A204.1 (cell line): ENCODE results near the gene PYCR2.
"Not testable (repeated sequence)": the region's sequence is repeated elsewhere in the genome, so short reads cannot be mapped to it uniquely, and the experiment has no call there.

Source experiments
- FAIRE-seq: peaks from 2 replicates; lab custom pipeline; 2012; peaks lifted over from hg19 to GRCh38; lab: Jason Lieb, UNC

Gene PYCR2

GRCh38 chr1:225923692-225924555 is at the start of gene PYCR2:
TSS of gene PYCR2 (minus strand) at chr1:225924250. CDS start at chr1:225924110, 140 bp downstream.
- peak; percentile 6 for FAIRE-seq

- FAIRE-seq: no peak
Observed at GRCh38 chr1:225973158-225973557, 49.1 kb upstream of the PYCR2 start.

- no peak for FAIRE-seq
Observed at GRCh38 chr1:225972344-225973152, 48.5 kb upstream of the PYCR2 start.

GRCh38 chr1:225970592-225971157 is 46.6 kb upstream of the PYCR2 start:
- FAIRE-seq: not testable (repeated sequence)

GRCh38 chr1:225969751-225970150 is 45.7 kb upstream of the PYCR2 start:
- FAIRE-seq: not testable (repeated sequence)

- FAIRE-seq: no peak
Observed at GRCh38 chr1:225965231-225965630, 41.2 kb upstream of the PYCR2 start.

- FAIRE-seq: no peak
Observed at GRCh38 chr1:225963735-225964530, 39.9 kb upstream of the PYCR2 start.

- FAIRE-seq: no peak
Observed at GRCh38 chr1:225962440-225962975, 38.5 kb upstream of the PYCR2 start.

- FAIRE-seq: no peak
Observed at GRCh38 chr1:225961659-225962439, 37.8 kb upstream of the PYCR2 start.

GRCh38 chr1:225958041-225958440 is 34.0 kb upstream of the PYCR2 start:
- FAIRE-seq: no peak

- no peak for FAIRE-seq
Observed at GRCh38 chr1:225954753-225955152, 30.7 kb upstream of the PYCR2 start.

GRCh38 chr1:225953315-225953714 is 29.3 kb upstream of the PYCR2 start:
- no peak for FAIRE-seq

GRCh38 chr1:225950905-225951497 is 27.0 kb upstream of the PYCR2 start:
- FAIRE-seq: no peak

- no peak for FAIRE-seq
Observed at GRCh38 chr1:225949041-225949440, 25.0 kb upstream of the PYCR2 start.

GRCh38 chr1:225946803-225947202 is 22.8 kb upstream of the PYCR2 start:
- no peak for FAIRE-seq

GRCh38 chr1:225946082-225946620 is 22.1 kb upstream of the PYCR2 start:
- FAIRE-seq: no peak

- no peak for FAIRE-seq
Observed at GRCh38 chr1:225945564-225945963, 21.5 kb upstream of the PYCR2 start.

- FAIRE-seq: no peak
Observed at GRCh38 chr1:225944951-225945350, 20.9 kb upstream of the PYCR2 start.

- no peak for FAIRE-seq
Observed at GRCh38 chr1:225944387-225944786, 20.3 kb upstream of the PYCR2 start.

GRCh38 chr1:225943582-225943981 is 19.5 kb upstream of the PYCR2 start:
- FAIRE-seq: no peak
